Measurements from ENCODE around the gene CHPF.

The CHPF gene

GRCh38 chr2:219495531-219496122 lies 48.0 kb downstream of the CHPF start:
- DNase-seq, result no peak

GRCh38 chr2:219494952-219495530 lies 48.6 kb downstream of the CHPF start:
- no peak for DNase-seq

GRCh38 chr2:219493086-219493485 lies 50.5 kb downstream of the CHPF start:
- no peak for DNase-seq

- DNase-seq, result no peak
These were observed 51.0 kb downstream of the CHPF start for GRCh38 chr2:219492575-219492974.

- no peak for DNase-seq
These were observed 52.2 kb downstream of the CHPF start for GRCh38 chr2:219491278-219491963.

- DNase-seq, result no peak
These were observed 52.9 kb downstream of the CHPF start for GRCh38 chr2:219490600-219491130.

GRCh38 chr2:219490186-219490585 lies 53.4 kb downstream of the CHPF start:
- no peak for DNase-seq

GRCh38 chr2:219489315-219489714 lies 54.3 kb downstream of the CHPF start:
- no peak for DNase-seq

Data from activated gamma-delta T cell (primary cell).